PFSK-1 (cell line): ENCODE results near the gene SMNDC1.

Experiments used
- FOXP2 ChIP-seq: optimal IDR thresholded peaks from 2 replicates; pipeline ENCODE3; 2011; ENCODE audit warnings: borderline replicate concordance, control low read depth, inconsistent platforms; ENCODE audit not compliant: insufficient read depth; ENCODE audit errors: extremely low read length, extremely low read depth
- POLR2AphosphoS5 ChIP-seq: IDR thresholded peaks from 2 replicates; pipeline ENCODE4 v1.6.1; 2012; ENCODE audit warnings: low read depth, mild to moderate bottlenecking, control low read depth, low read length, moderate library complexity
- SIN3A ChIP-seq: IDR thresholded peaks from 2 replicates; pipeline ENCODE4 v1.6.1; 2012; ENCODE audit warnings: mild to moderate bottlenecking, low read length, moderate library complexity, borderline replicate concordance; ENCODE audit not compliant: insufficient read depth
- TAF1 ChIP-seq: IDR thresholded peaks from 2 replicates; pipeline ENCODE4 v1.6.1; 2012; ENCODE audit warnings: low read length, control low read depth, borderline replicate concordance; ENCODE audit not compliant: insufficient read depth
- TF ChIP-seq, protein P1 (sequence below), 2 experiments: IDR thresholded peaks; 2 replicates each; pipeline versions ENCODE4 v1.6.1 to v1.8.0; 2011 to 2012; ENCODE audit warnings: low read depth in 2 of 2, low read length in 2 of 2, control low read depth in 1 of 2, inconsistent platforms in 1 of 2, mild to moderate bottlenecking in 1 of 2, moderate library complexity in 1 of 2; ENCODE audit not compliant: insufficient read depth in 1 of 2

The SMNDC1 gene

DNA sequence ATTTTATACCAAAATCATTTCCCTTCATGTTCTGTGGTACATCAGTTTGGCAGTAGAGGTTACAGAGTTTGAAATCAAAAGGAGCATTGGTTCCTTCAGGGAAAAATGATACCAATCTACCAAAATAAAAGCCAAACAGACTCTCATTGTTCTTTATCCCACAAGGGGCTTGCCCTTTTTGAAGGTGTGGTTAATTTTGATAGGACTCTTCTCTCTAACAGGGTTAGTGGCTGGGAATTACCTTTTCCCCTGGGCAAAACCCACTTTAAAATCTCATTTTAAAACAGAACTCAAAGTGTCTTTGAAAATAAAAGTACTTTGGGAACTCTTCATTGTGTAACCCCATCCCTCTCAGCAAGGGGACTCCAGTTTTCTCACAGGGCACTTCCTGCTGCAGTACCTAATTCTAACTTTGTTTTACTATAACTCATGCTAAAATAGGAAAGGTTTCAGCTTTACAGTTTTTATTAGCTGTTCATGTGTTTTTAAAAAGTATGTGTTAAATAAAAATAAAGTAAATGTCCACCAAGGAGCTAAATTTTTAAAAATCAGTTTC, 30.6 kb downstream of the SMNDC1 start:
- TF ChIP-seq, protein P1, sequence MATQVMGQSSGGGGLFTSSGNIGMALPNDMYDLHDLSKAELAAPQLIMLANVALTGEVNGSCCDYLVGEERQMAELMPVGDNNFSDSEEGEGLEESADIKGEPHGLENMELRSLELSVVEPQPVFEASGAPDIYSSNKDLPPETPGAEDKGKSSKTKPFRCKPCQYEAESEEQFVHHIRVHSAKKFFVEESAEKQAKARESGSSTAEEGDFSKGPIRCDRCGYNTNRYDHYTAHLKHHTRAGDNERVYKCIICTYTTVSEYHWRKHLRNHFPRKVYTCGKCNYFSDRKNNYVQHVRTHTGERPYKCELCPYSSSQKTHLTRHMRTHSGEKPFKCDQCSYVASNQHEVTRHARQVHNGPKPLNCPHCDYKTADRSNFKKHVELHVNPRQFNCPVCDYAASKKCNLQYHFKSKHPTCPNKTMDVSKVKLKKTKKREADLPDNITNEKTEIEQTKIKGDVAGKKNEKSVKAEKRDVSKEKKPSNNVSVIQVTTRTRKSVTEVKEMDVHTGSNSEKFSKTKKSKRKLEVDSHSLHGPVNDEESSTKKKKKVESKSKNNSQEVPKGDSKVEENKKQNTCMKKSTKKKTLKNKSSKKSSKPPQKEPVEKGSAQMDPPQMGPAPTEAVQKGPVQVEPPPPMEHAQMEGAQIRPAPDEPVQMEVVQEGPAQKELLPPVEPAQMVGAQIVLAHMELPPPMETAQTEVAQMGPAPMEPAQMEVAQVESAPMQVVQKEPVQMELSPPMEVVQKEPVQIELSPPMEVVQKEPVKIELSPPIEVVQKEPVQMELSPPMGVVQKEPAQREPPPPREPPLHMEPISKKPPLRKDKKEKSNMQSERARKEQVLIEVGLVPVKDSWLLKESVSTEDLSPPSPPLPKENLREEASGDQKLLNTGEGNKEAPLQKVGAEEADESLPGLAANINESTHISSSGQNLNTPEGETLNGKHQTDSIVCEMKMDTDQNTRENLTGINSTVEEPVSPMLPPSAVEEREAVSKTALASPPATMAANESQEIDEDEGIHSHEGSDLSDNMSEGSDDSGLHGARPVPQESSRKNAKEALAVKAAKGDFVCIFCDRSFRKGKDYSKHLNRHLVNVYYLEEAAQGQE (IDR thresholded peaks at IDR 0.05; ENCODE audit: insufficient read depth in 1 of 2, low read depth in 2 of 2, low read length in 2 of 2): no peak
- TF ChIP-seq FOXP2: no peak
- TF ChIP-seq TAF1: no peak
- no peak for TF ChIP-seq POLR2AphosphoS5

- no peak for TF ChIP-seq SIN3A
- TF ChIP-seq FOXP2: no peak
- no peak for TF ChIP-seq POLR2AphosphoS5
- no peak for TF ChIP-seq TAF1
- TF ChIP-seq, protein P1 (IDR thresholded peaks at IDR 0.05; ENCODE audit: insufficient read depth in 1 of 2, low read depth in 2 of 2, low read length in 2 of 2): no peak
Observed at GRCh38 chr10:110273474-110273873, 31.2 kb downstream of the SMNDC1 start.

DNA sequence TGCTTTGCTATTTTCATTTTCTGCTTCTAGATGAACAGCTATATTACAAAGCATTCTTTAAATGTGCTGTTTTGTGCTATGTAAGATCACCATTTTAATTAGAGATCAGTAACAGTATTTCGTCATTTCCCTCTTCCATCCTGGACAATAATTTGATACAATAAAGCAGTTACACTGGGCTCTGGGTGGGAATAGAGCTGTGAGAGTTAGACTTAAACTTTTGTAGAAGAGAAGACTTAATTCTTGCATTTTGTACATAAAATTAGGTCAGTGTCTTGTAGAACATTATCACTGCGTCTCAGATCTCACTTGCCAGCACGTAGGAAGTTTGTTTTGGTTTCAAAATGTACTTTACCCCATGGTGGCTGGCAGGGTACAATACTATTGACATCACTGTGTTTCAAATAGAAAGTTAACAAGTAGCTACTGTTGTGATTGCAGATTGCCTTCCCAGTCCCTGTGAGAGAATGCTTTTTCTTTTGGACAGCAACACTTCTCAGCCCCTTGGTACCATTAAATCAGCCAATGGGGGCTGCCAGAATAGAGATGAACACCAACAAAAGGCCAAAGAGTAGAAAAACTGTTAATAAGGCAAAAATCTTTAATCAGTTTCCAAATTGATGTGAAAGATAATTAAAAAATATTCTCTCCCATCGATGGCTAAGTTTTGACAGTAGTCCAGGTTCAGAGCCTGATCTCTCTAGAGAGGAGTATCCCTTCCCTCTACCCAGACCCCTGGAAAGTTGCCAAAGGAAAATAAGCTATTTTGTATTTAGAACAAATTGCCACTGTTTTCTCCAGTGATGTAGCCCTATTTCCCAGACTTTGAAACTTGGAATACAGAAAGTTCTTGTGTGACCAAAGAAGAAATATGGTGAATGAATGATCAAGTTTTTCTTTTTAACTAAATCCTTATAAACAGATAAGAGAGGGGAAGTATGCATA, 35.1 kb downstream of the SMNDC1 start:
- TF ChIP-seq SIN3A (no peak), POLR2AphosphoS5 (no peak), FOXP2 (no peak), TAF1 (no peak)
- TF ChIP-seq, protein P1 (IDR thresholded peaks at IDR 0.05; ENCODE audit: insufficient read depth in 1 of 2, low read depth in 2 of 2, low read length in 2 of 2): no peak

GRCh38 chr10:110268971-110269370, 35.7 kb downstream of the SMNDC1 start:
- TF ChIP-seq, protein P1 (IDR thresholded peaks at IDR 0.05; ENCODE audit: insufficient read depth in 1 of 2, low read depth in 2 of 2, low read length in 2 of 2): no peak
- TF ChIP-seq FOXP2: no peak
- no peak for TF ChIP-seq TAF1
- TF ChIP-seq SIN3A: no peak
- no peak for TF ChIP-seq POLR2AphosphoS5
